DND-41 (cell line): Measurements from ENCODE around the gene NUMBL.

Experiments used
- ATAC-seq: fragments of 200-7000 bp; cut with Tn5 transposase; 3 replicates; pipeline ENCODE4 v1.9.1; 2021; ENCODE audit warnings: low read depth; ENCODE audit not compliant: insufficient read depth
- DNase-seq: peaks from one replicate; pipeline ENCODE4 v3.0.0-alpha.2; 2020
- H2AFZ ChIP-seq: 2 replicates; pipeline ENCODE4 v1.6.0; 2012; ENCODE audit warnings: low read depth, low read length
- H3K27ac ChIP-seq: 2 replicates; pipeline ENCODE4 v1.5.1; 2012; ENCODE audit warnings: low read length, inconsistent platforms
- H3K27me3 ChIP-seq: fragments of 200-600 bp; sonication (generic); 2 replicates; pipeline ENCODE4 v1.6.0; 2012; ENCODE audit warnings: low read length, mild to moderate bottlenecking, inconsistent platforms; ENCODE audit not compliant: insufficient read depth, poor library complexity
- H3K36me3 ChIP-seq: 2 replicates; pipeline ENCODE4 v1.5.1; 2012; ENCODE audit warnings: low read length, inconsistent platforms; ENCODE audit not compliant: insufficient read depth
- H3K4me1 ChIP-seq: 2 replicates; pipeline ENCODE4 v1.5.1; 2012; ENCODE audit warnings: mild to moderate bottlenecking, low read length; ENCODE audit not compliant: insufficient read depth
- H3K4me2 ChIP-seq: 2 replicates; pipeline ENCODE4 v1.6.0; 2012; ENCODE audit warnings: mild to moderate bottlenecking, moderate library complexity, low read length, inconsistent platforms; ENCODE audit not compliant: insufficient read depth
- H3K4me3 ChIP-seq, 2 experiments: fragments of 200-600 bp in 1 of 2; shearing (Covaris generic) in 1 of 2; 2 replicates each; pipeline ENCODE4 v1.5.1; 2012 to 2016; ENCODE audit warnings: inconsistent platforms in 2 of 2, low read length in 2 of 2, mild to moderate bottlenecking in 2 of 2, low read depth in 1 of 2, moderate library complexity in 1 of 2
- H3K79me2 ChIP-seq: 2 replicates; pipeline ENCODE4 v1.6.0; 2012; ENCODE audit warnings: low read length, inconsistent platforms; ENCODE audit not compliant: insufficient read depth
- H3K9ac ChIP-seq: 2 replicates; pipeline ENCODE4 v1.6.0; 2012; ENCODE audit warnings: low read depth, mild to moderate bottlenecking, inconsistent platforms, low read length, moderate library complexity
- H3K9me3 ChIP-seq: 2 replicates; pipeline ENCODE4 v1.5.1; 2012; ENCODE audit warnings: low read length, moderate library complexity, mild to moderate bottlenecking, inconsistent platforms; ENCODE audit not compliant: insufficient read depth, severe bottlenecking
- H4K20me1 ChIP-seq: 2 replicates; pipeline ENCODE4 v1.6.0; 2012; ENCODE audit warnings: low read length; ENCODE audit not compliant: insufficient read depth
- EZH2 ChIP-seq: IDR thresholded peaks from 3 replicates; pipeline ENCODE4 v1.6.1; 2012; ENCODE audit warnings: borderline replicate concordance, low read depth, mild to moderate bottlenecking, moderate library complexity, low read length, inconsistent platforms; ENCODE audit not compliant: severe bottlenecking
- TF ChIP-seq, protein P1 (sequence below): IDR thresholded peaks from 2 replicates; pipeline ENCODE4 v1.5.1; 2012; ENCODE audit warnings: borderline replicate concordance, low read length, moderate library complexity, mild to moderate bottlenecking; ENCODE audit not compliant: poor library complexity, severe bottlenecking; ENCODE audit errors: extremely low read depth

The NUMBL gene

DNA sequence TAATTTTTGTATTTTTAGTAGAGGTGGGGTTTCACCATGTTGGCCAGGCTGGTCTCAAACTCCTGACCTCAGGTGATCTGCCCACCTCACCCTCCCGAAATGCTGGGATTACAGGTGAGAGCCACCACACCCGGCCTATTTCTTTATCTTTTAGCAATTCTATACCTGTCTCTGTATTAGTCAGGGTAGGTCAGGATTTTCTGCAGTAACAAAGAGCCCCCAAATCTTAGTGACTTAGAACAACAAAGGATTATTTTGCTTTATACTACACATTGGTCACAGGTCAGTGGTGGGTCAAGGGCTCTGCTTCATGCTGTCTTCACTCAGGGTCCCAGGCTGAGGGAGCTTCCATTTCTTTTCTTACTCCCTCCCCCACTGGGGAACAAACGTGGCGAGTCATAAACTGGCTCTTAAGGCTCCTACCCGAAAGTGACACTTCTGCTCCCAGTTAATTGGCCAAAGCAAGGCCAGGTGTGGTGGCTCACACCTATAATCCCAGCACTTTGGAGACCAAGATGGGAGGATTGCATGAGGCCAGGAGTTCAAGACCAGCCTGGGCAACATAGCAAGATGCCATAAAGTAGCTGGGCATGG lies 33.3 kb upstream of the NUMBL start:
- H3K27ac ChIP-seq, result no peak overlapping the region
- H3K9ac ChIP-seq, result no peak overlapping the region
- H3K36me3 ChIP-seq, result peaks cover 40% of the 10 kb centered on the region
- H2AFZ ChIP-seq, result no peak overlapping the region
- DNase-seq (no peak), ATAC-seq (no peak)
- H3K4me3 ChIP-seq, result no peak overlapping the region
- H3K9me3 ChIP-seq, result no peaks in the 10 kb centered on the region
- H3K79me2 ChIP-seq, result peaks cover 32% of the 10 kb centered on the region
- peaks cover 2% of the 10 kb centered on the region; the same call in 1 of the 2 replicates for H4K20me1 ChIP-seq
- no peak overlapping the region for H3K4me2 ChIP-seq
- H3K27me3 ChIP-seq, result no peaks in the 10 kb centered on the region
- TF ChIP-seq, protein P1, sequence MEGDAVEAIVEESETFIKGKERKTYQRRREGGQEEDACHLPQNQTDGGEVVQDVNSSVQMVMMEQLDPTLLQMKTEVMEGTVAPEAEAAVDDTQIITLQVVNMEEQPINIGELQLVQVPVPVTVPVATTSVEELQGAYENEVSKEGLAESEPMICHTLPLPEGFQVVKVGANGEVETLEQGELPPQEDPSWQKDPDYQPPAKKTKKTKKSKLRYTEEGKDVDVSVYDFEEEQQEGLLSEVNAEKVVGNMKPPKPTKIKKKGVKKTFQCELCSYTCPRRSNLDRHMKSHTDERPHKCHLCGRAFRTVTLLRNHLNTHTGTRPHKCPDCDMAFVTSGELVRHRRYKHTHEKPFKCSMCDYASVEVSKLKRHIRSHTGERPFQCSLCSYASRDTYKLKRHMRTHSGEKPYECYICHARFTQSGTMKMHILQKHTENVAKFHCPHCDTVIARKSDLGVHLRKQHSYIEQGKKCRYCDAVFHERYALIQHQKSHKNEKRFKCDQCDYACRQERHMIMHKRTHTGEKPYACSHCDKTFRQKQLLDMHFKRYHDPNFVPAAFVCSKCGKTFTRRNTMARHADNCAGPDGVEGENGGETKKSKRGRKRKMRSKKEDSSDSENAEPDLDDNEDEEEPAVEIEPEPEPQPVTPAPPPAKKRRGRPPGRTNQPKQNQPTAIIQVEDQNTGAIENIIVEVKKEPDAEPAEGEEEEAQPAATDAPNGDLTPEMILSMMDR, result no peak
- TF ChIP-seq EZH2, result no peak
- H3K4me1 ChIP-seq, result peaks cover 24% of the 10 kb centered on the region

DNA sequence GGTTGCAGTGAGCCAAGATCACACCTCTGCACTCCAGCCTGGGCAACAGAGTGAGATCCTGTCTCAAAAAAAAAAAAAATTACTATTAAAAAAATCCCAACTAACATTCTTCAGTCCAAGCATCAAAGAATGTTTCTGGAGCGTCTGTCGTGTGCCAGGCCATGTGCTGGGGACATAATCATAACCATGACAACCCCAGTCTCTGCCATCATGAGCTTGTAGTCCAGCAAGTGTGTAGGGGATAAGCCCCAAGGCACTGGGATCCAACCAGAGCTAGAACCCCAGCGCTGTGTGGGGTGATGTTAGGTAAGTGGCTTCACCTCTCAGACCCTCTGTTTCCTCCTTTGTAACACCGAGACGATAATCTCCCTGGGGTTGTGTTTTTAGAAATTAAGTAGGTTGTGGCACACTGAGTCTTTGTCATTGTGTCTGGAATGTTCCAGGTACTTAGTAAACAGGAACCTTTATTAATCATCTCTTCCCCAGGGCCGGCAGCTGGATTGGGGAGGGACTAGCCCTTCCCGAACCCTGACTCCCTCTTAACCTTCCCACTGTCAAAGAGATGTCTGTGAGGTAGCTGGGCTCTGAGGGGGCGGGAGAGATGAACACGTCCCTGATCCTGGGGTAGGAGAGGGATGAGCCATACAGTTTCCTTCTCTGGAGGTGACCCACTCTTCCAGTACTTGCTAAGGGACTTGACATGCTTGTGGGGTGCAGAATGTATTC lies 31.6 kb upstream of the NUMBL start:
- H3K79me2 ChIP-seq, result peaks cover 48% of the 10 kb centered on the region
- ATAC-seq, result no peak
- no peak overlapping the region for H2AFZ ChIP-seq
- H3K27ac ChIP-seq, result no peak overlapping the region
- H3K4me1 ChIP-seq, result peaks cover 40% of the 10 kb centered on the region
- no peak for DNase-seq
- no peaks in the 10 kb centered on the region for H3K9me3 ChIP-seq
- H3K36me3 ChIP-seq, result peaks cover 32% of the 10 kb centered on the region
- H3K27me3 ChIP-seq, result no peaks in the 10 kb centered on the region
- no peak for TF ChIP-seq EZH2
- TF ChIP-seq, protein P1, result no peak
- H3K9ac ChIP-seq, result no peak overlapping the region
- H3K4me2 ChIP-seq, result 0 out of 2 replicates have a peak overlapping the region, but pooled peaks have one; percentile 5
- H3K4me3 ChIP-seq, result no peak overlapping the region
- peaks cover 2% of the 10 kb centered on the region; the same call in 1 of the 2 replicates for H4K20me1 ChIP-seq

DNA sequence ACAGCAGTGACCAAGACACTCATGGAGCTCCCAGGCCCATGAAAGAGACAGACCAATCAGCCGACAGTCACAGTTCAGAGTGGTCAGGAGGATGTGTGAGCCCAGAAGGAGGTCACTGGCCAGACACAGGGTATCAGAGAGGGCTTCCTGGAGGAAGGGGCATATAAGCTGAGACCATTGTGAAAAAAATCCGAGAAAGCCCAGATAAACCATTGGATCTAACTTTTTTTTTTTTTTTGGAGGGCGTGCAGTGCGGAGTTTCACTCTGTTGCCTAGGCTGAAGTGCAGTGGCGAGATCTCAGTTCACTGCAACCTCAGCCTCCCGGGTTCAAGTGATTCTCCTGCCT lies 30.7 kb upstream of the NUMBL start:
- Histone ChIP-seq H3K36me3 (peaks cover 26% of the 10 kb centered on the region), H3K4me3 (no peak overlapping the region), H3K4me1 (peaks cover 44% of the 10 kb centered on the region), H3K9ac (no peak overlapping the region), H3K79me2 (peaks cover 55% of the 10 kb centered on the region), H2AFZ (no peak overlapping the region), H3K27me3 (no peaks in the 10 kb centered on the region), H3K4me2 (no peak overlapping the region), H3K27ac (no peak overlapping the region), H3K9me3 (no peaks in the 10 kb centered on the region), H4K20me1 (peaks cover 2% of the 10 kb centered on the region; the same call in 1 of the 2 replicates)
- no peak for ATAC-seq
- TF ChIP-seq, protein P1, result no peak
- TF ChIP-seq EZH2, result no peak
- no peak for DNase-seq
